RWPE1 (cell line): ENCODE results near the gene MTG2.

Source experiments
- CTCF ChIA-PET: fragments of 350-600 bp; sonication (Branson Sonifier 250); formaldehyde crosslinking; extraction: SDS; loops from one replicate; lab custom pipeline; 2021; lab: Yijun Ruan, JAX
- POLR2A ChIA-PET: fragments of 400-600 bp; formaldehyde crosslinking; extraction: SDS; loops from one replicate; lab custom pipeline; 2020; ENCODE audit warnings: antibody characterized with exemption; ENCODE audit not compliant: low non-redundant PET; lab: Yijun Ruan, JAX
- DNase-seq: peaks from one replicate; pipeline ENCODE4 v3.0.0; 2012; ENCODE audit warnings: low spot score
- H3K27ac ChIP-seq: fragments of 450-650 bp; 2 replicates; pipeline ENCODE4 v1.5.1; 2017
- TF ChIP-seq, protein P1 (sequence below): fragments of 450-650 bp; conservative IDR thresholded peaks from 2 replicates; pipeline ENCODE4 v1.5.1; 2017; ENCODE audit warnings: low read depth, mild to moderate bottlenecking

MTG2 gene

DNA sequence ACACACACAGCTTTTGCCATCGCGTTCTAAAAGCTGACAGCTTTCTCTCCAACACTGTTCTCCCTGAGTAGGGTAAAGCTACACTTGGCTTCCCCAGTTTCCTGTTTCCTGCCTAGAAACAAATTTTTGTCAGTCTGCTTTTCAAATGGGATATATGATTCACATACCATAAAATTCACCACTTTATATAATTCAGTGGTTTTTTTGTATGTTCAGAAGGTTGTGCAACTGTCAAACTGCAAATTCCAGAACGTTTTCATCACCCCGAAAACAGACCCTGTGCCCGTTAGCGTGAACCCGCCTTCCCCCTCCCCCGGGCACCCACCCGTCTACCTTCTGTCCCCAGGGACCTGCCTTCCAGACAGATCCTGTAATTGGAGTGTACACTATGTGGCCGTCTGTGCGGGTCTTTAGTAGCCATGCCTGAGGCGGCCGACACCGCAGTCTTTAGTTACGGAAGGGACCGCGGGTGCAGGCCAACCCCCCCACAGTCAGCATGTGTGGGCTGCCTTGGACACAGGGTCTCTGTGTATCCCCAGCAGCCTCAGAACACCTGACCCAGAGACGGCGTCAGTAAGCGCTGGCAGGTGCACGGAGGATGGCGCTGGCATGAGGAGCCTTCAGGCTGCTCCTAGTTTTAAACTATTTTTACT, 20.7 kb downstream of the MTG2 start:
- DNase-seq: no peak
- CTCF ChIA-PET: interaction anchor here (0.6 kb wide), 1 partner anchor 1946 kb away, joined by 3 read pairs; no protein-coding TSS in a partner anchor
- peak overlapping the region; percentile 61 for H3K27ac ChIP-seq
- POLR2A ChIA-PET: interaction anchor here (0.5 to 0.6 kb wide), 2 partner anchors 15 to 35 kb away, joined by 3 to 13 read pairs; no protein-coding TSS in a partner anchor
- TF ChIP-seq, protein P1, sequence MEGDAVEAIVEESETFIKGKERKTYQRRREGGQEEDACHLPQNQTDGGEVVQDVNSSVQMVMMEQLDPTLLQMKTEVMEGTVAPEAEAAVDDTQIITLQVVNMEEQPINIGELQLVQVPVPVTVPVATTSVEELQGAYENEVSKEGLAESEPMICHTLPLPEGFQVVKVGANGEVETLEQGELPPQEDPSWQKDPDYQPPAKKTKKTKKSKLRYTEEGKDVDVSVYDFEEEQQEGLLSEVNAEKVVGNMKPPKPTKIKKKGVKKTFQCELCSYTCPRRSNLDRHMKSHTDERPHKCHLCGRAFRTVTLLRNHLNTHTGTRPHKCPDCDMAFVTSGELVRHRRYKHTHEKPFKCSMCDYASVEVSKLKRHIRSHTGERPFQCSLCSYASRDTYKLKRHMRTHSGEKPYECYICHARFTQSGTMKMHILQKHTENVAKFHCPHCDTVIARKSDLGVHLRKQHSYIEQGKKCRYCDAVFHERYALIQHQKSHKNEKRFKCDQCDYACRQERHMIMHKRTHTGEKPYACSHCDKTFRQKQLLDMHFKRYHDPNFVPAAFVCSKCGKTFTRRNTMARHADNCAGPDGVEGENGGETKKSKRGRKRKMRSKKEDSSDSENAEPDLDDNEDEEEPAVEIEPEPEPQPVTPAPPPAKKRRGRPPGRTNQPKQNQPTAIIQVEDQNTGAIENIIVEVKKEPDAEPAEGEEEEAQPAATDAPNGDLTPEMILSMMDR: no peak

DNA sequence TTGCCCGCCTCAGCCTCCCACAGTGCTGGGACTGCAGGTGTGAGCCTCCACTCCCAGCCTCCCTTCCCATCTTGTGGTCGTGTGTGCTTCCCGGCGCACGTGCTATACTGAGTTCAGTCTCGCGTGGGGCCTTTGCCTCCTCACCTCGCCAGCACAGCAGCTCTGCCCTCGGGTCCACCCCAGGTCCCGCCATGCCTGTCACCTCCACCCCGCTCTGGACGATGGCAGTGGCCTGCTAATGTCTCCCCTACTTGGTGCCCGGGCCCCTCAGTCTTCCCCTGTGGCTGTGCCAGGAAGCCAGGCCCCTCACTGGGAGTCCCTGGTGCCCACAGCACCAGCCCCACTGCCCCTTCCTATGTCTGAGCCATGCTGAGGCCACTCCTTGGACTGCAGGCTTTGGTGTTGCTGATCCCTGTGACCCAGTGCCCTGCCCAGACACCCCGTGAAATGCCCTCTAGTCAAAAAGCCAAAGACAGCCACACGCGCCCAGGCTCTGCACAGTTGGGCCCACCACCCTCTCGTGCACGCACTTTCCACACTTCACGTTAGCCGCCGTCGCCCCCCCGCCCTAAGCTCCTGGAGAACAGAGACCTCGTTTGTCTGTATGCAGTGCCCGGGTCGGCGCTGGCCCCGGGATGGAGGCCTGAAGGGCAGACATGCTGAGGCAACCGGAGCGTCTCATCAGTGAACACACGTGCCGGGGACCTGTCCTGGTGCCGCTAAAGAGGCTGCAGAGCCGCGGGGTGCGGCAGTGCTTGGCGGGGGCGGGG, 23.0 kb downstream of the MTG2 start:
- ChIA-PET CTCF (interaction anchor here (1.0 kb wide), 1 partner anchor 619 kb away, joined by 3 read pairs; no protein-coding TSS in a partner anchor), POLR2A (no interaction called here)
- H3K27ac ChIP-seq: no peak overlapping the region
- DNase-seq: no peak
- TF ChIP-seq, protein P1: no peak

DNA sequence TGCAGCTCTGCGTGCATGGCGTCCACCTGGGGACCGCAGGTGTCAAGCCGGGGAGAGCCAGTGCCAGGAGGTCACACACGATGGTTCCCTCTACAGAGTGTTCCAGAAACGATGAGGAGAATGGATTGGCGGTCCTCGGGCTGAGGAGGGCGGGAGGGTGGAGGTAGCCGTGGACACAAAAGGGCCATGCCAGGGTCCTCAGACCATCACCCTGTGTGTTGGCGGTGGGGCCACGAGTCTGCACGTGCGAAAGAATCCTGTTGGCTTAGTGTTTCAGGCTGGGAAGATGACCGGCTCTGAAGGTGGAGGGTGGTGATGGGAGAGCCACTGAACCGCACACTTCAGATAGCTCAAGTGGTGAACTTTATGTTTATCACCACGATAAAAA, 23.6 kb downstream of the MTG2 start:
- POLR2A ChIA-PET: no interaction called here
- no peak overlapping the region for H3K27ac ChIP-seq
- TF ChIP-seq, protein P1: no peak
- CTCF ChIA-PET: interaction anchor here (1.0 kb wide), 1 partner anchor 619 kb away, joined by 3 read pairs; no protein-coding TSS in a partner anchor
- DNase-seq: no peak

DNA sequence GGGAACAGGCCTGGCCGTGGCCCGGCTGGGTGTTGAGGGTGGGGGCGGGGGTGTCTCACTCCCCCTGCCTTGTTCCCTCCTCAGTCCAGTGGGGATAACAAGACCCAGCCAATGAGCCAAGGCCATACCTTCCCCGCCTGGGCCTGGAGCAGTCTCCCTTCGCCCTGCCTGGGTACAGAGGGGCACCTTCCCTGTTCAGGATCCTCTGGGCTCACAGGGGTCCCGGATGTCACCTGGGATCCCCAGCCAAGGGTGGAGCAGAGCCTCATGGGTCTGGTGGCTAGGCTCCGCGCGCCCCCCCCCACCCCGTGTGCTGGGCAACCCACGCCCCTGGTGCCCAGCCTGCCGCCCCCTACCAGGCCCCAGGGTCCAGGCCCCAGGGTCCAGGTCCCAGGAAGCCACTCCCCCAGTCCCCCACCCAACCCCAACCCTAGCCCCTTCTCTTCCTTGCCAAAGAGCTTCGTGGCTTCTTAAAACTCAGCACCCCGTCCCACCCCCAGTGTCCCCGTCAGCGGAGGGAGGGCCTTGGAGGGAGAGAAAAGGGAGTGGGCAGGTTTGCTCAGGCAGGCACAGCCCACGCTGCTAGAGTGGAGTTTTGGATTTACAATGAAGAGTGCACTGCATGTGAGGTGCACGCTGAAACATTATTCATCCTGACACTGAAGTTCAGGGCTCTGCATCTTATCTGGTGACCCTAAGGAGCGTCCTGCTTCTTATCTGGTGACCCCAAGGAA, 25.4 kb downstream of the MTG2 start:
- no peak for DNase-seq
- ChIA-PET POLR2A (no interaction called here), CTCF (interaction anchor here (1.2 to 1.4 kb wide), 2 partner anchors 10 to 31 kb away, joined by 4 to 7 read pairs; no protein-coding TSS in a partner anchor)
- TF ChIP-seq, protein P1: no peak
- no peak overlapping the region for H3K27ac ChIP-seq

DNA sequence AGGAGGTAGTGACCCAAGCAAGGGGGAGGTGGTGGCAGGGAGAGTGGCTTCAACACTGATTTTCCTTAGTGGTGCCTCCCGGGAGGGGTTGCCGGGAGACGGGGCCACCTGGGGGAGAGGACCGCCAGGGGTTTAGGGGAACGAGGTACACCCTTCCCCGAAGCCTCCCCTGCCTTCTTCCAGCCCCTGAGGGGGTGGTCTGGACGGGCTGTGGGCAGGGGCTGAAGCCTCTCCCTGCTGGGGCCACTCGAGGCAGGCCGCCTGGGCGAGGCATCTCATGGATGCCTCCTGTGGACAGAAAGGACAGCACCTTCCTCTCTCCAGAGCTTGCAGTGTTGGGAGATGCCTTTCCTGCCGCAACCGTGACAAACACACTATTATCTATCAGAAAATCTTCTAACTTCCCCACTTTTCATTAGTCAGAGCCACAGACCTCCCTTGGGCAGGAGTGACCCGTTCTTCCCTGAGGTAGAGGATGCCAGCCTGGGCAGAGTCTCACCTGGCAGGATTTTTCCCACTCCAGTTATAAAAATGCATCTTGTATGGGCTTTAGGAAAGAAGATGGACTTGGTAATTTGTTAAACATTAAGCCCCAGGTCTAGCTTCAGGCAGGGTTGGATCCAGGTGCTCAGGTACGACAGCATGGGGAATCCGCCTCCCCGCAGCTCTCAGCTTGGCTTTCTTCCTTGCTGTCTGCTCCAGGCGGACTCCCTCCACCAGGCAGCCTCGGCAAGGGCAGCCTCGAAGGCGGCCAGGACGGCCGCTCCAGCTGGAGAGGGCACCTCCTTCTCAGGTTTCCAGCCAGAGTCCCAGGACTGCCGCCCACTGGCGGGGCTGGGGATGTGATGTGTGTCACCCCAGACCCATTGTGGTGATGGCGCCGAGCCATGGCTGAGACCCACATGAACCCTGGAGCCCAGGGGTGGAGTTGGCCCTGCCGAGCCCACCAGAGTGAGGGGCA, 26.2 kb downstream of the MTG2 start:
- DNase-seq: peak; percentile 57
- CTCF ChIA-PET: interaction anchor here (0.5 to 1.4 kb wide), 8 partner anchors 9 to 193 kb away, joined by 3 to 7 read pairs (median 3); no protein-coding TSS in a partner anchor
- TF ChIP-seq, protein P1: no peak
- POLR2A ChIA-PET: no interaction called here
- H3K27ac ChIP-seq: no peak overlapping the region
